GM18505 (cell line): ENCODE data around the gene SMPDL3B.

ENCODE experiments used
- ATAC-seq: cut with Tn5 transposase; IDR thresholded peaks from one replicate; pipeline ENCODE4 v1.9.1; 2021; ENCODE audit not compliant: unreplicated experiment
- POLR2A ChIP-seq: IDR thresholded peaks from 4 replicates; pipeline ENCODE4 v1.6.1; 2011; ENCODE audit warnings: borderline replicate concordance; ENCODE audit not compliant: insufficient read depth, insufficient read length; ENCODE audit errors: extremely low read depth

Gene SMPDL3B

GRCh38 chr1:27928216-27928954 is 6.4 kb upstream of the SMPDL3B start:
- no peak for ATAC-seq
- TF ChIP-seq POLR2A: no peak

DNA sequence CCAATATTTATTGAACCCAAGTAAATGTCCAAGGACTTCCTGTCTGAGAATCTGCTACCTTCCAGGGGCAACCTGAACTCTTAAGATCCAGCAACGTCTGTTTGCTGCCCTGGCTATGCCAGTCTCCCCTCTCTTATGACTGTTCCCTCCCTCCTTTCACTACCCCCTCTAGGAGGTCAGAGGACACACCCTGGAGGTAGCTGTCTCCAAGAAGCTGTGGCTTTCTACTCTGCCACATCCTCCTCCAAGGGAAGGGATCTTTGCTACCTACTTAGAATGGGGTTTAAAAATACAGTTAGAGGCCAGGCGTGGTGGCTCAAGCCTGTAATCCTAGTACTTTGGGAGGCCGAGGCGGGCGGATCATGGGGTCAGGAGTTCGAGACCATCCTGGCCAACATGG is 3.6 kb upstream of the SMPDL3B start:
- no peak for ATAC-seq
- no peak for TF ChIP-seq POLR2A

DNA sequence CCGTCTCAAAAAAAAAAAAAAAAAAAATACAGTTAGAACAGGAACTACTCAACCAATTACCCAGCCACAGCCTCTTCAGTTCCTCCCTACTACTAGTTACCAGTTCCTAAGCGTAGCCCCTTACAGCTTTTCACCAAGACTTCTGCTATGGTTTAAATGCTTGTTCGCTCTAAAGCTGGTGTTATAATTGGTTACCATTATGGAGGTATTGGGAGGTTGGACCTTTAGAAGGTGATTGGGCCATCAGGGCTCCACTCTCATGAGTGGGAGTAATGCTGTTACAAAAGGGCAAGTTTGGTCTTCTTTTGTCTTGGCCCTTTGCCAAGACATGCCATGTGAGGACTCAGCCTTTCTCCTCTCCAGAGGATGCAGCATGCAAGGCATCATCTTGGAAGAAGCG is 3.0 kb upstream of the SMPDL3B start:
- TF ChIP-seq POLR2A: no peak
- ATAC-seq: no peak

- ATAC-seq: no peak
- TF ChIP-seq POLR2A: no peak
Observed at GRCh38 chr1:27935721-27936120, 921 bp downstream of the SMPDL3B start.

DNA sequence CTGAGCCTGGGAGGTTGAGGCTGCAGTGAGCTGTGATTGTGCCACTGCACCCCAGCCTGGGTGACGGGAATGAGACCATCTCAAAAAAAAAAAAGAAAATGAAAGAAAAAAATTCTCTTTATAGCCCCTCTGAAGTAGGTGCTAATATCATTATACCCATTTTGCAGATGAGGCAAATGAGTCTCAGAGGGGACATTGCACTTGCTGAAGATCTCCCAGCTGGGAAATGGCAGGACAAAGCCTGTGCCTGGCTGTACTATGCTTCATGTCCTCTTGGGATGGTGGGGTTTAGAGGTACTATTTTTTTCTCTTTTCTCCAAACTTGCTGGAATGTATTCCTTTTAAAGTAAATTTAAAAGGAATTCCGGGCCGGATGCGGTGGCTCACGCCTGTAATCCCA is 1.6 kb downstream of the SMPDL3B start:
- TF ChIP-seq POLR2A: no peak
- ATAC-seq: no peak

GRCh38 chr1:27937524-27937836 is 2.7 kb downstream of the SMPDL3B start:
- TF ChIP-seq POLR2A: no peak
- ATAC-seq: no peak

GRCh38 chr1:27938488-27938887 is 3.7 kb downstream of the SMPDL3B start:
- TF ChIP-seq POLR2A: no peak

GRCh38 chr1:27940297-27940696 is 5.5 kb downstream of the SMPDL3B start:
- no peak for TF ChIP-seq POLR2A
- ATAC-seq: no peak

More at GRCh38 chr1:27938488-27938887, 3.7 kb downstream of the SMPDL3B start:
- no peak for ATAC-seq

DNA sequence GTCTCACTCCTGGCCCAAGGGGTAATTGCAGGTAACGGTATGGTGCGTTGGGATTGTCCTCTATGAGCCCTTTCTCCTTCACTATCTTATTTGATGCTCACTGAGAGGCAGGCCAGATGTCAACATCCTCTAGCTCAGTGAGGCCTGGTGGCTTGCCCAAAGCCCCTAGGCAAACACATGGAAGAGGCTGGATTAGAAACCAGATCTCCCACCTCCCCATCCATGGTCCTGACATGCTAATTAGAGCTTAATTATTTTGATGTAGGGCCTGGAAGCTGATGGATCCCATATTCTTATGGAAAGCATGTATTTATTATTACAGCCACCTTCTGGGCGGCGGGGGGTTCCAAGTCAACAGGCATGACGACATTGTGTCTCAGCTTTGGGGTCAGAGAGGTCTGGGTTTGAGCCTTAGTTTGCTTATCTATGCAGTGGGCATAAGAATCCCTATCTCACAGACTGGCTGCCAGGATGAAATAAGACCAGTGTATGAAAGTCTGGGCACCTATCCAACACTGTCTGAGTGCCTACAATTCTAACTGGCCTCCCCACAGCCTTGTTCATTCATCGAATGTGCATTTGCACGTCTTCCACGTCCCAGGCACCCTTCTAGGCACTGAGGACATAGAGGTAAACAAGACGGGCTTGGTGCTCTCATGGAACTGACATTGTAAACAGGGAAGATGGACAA is 6.2 kb downstream of the SMPDL3B start:
- no peak for TF ChIP-seq POLR2A
- no peak for ATAC-seq

DNA sequence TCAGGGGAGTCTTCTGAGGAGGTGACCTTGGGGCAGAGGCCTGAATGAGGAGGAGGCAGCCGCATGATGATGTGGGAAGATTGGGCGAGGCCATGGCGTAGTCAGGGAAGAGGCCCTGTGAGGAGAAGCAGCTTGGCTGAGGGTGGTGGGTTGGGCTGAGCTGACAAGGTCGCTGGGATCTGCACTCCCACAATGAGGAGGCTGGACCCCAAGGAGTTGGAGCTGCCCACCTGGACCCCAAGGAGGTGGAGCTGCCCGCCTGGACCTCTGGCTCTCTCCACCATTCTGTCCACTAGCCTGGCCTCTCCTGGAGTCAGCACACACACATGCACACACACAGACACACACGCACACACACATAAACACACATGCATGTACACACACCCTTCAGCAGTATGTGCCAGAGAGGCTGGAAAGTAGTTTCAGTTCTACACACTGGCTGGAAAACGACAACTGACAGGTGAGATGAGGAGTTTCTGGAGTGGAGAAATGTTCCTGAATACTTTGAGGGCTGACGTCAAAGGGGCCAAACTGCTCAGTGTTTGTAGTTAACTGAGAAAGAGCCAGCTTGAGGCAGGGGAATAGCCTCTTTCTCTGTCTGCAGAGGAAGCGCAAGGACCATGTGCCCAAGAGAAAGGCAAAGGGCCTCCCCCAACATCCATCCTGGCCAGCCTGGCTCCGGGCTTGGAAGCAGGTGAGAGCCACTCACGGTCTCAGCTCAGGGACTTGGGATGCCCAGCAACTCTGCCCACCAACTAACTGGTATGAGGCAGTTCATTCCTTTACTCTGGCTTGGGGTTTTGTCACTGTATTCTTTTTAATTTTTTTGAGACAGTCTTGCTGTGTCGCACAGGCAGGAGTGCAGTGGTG is 7.1 kb downstream of the SMPDL3B start:
- no peak for TF ChIP-seq POLR2A
- ATAC-seq: no peak

DNA sequence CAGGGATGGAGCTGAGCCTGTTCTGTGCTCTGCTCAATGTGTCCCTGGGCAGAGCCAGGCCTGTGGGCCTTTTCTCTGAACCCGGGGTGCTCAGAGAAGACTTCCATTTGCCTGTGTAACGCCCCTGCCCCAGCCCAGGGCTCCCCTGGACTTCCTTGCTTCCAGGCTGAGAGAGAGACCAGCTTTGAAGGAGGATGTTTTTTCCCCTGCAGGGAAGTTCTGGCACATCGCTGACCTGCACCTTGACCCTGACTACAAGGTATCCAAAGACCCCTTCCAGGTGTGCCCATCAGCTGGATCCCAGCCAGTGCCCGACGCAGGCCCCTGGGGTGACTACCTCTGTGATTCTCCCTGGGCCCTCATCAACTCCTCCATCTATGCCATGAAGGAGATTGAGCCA is 10.2 kb downstream of the SMPDL3B start:
- TF ChIP-seq POLR2A: no peak

GRCh38 chr1:27949027-27949426 is 14.2 kb downstream of the SMPDL3B start:
- no peak for TF ChIP-seq POLR2A
- no peak for ATAC-seq

More for the DNA sequence above, 10.2 kb downstream of the SMPDL3B start:
- no peak for ATAC-seq

DNA sequence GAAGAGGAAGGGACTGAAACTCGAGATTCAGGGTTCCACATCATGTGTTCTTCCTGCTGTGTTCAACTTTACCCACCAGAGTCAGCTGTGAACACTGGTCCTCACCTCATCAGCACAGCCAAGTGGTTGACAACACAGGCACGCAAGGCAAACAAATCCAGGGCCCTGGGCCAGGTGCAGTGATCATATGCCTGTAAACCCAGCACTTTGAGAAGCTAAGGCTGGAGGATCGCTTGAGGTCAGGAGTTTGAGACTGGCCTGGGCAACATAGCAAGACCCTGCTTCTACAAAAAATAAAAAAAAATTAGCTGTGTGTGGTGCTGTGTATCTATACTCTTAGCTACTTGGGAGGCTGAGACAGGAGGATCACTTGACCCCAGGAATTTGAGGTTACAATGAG is 16.6 kb downstream of the SMPDL3B start:
- ATAC-seq: no peak
- no peak for TF ChIP-seq POLR2A
